HepG2 (cell line): Measurements from ENCODE around the gene KIF2C.

ENCODE experiments used
- CHD2 ChIP-seq: IDR thresholded peaks from 2 replicates; pipeline ENCODE4 v1.6.1; 2011; ENCODE audit warnings: low read depth, low read length, improper control_type of control experiment
- EZH2 ChIP-seq: conservative IDR thresholded peaks from 2 replicates; pipeline ENCODE4 v1.6.1; 2012; ENCODE audit warnings: mild to moderate bottlenecking, low read depth, low read length, moderate library complexity
- MAF1 ChIP-seq: sonication (generic); formaldehyde crosslinking; IDR thresholded peaks from 2 replicates; pipeline ENCODE4 v1.5.0; 2020; ENCODE audit warnings: missing genetic modification reagents, borderline replicate concordance
- POLR2A ChIP-seq, 2 experiments: IDR thresholded peaks; 2 replicates each; pipeline ENCODE4 v1.6.1; 2011; ENCODE audit warnings: low read depth in 2 of 2, low read length in 2 of 2, mild to moderate bottlenecking in 1 of 2, moderate library complexity in 1 of 2; ENCODE audit not compliant: insufficient read depth in 1 of 2
- REXO4 ChIP-seq: sonication (generic); formaldehyde crosslinking; IDR thresholded peaks from 2 replicates; pipeline ENCODE4 v1.8.0; 2022; ENCODE audit warnings: missing genetic modification reagents, mild to moderate bottlenecking, borderline replicate concordance
- SMC3 ChIP-seq: IDR thresholded peaks from 2 replicates; pipeline ENCODE4 v1.6.1; 2011; ENCODE audit warnings: low read length, improper control_type of control experiment
- TAF1 ChIP-seq: sonication (generic); formaldehyde crosslinking; IDR thresholded peaks from 2 replicates; pipeline ENCODE4 v1.4.0; 2020; ENCODE audit warnings: missing genetic modification reagents
- TF ChIP-seq, protein P1 (sequence below): IDR thresholded peaks from 2 replicates; pipeline ENCODE4 v1.6.1; 2016; ENCODE audit warnings: low read depth
- TF ChIP-seq, protein P2 (sequence below): sonication (generic); formaldehyde crosslinking; IDR thresholded peaks from 2 replicates; pipeline ENCODE4 v1.4.0; 2020; ENCODE audit warnings: missing genetic modification reagents, mild to moderate bottlenecking, borderline replicate concordance
- TF ChIP-seq, protein P3 (sequence below): sonication (generic); formaldehyde crosslinking; IDR thresholded peaks from 2 replicates; pipeline ENCODE4 v1.4.0; 2020; ENCODE audit warnings: missing genetic modification reagents, borderline replicate concordance

DNA sequence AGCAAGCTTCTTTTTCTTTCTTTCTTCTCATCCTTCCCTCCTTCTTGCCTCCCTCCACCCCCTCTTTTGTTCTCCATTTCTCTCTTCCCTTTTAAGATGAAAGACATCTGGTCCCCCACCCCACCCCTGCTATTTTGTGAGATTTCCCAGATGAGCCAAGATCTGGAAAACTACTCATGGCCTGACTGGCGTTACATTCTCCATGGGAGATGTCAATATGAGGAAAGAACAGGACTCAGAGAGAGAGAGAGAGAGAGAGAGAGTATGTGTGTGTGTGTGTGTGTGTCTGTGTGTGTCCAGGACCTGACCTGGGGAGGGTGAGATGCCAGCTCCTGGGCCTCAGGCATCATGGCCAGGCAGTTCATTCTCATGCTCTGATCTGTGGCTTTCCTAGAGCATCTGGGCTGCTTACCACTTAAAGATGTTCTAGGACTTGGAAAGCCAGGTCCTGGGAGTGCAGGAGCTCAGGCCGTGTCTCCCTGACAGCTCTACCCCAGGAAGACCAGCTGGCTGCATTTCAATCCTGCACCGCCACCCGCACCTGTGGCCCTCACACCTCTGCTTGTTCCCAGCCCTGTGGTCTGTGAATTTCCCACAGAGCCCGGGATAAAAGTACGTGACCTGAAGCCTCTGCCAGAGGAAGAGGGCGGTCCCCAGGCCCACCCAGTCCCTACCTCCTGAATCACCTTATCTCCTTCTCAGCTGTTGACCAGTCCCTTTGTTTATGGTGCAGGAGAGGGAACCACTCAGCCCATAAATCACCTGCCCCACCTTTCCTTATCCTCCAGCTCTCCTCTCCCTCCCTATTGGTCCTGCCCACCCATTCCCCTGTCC is 51.5 kb downstream of the KIF2C start:
- TF ChIP-seq, protein P1, sequence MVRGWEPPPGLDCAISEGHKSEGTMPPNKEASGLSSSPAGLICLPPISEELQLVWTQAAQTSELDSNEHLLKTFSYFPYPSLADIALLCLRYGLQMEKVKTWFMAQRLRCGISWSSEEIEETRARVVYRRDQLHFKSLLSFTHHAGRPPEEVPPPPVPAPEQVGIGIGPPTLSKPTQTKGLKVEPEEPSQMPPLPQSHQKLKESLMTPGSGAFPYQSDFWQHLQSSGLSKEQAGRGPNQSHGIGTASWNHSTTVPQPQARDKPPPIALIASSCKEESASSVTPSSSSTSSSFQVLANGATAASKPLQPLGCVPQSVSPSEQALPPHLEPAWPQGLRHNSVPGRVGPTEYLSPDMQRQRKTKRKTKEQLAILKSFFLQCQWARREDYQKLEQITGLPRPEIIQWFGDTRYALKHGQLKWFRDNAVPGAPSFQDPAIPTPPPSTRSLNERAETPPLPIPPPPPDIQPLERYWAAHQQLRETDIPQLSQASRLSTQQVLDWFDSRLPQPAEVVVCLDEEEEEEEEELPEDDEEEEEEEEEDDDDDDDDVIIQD (CRISPR knock-in tag), result no peak
- TF ChIP-seq, protein P2, sequence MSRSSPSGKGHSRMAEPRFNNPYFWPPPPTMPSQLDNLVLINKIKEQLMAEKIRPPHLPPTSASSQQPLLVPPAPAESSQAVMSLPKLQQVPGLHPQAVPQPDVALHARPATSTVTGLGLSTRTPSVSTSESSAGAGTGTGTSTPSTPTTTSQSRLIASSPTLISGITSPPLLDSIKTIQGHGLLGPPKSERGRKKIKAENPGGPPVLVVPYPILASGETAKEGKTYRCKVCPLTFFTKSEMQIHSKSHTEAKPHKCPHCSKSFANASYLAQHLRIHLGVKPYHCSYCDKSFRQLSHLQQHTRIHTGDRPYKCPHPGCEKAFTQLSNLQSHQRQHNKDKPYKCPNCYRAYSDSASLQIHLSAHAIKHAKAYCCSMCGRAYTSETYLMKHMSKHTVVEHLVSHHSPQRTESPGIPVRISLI (CRISPR knock-in tag), result no peak
- TF ChIP-seq REXO4 (no peak), MAF1 (CRISPR knock-in tag) (no peak), TAF1 (no peak), POLR2A (IDR thresholded peaks at IDR 0.05; ENCODE audit: insufficient read depth in 1 of 2, low read depth in 2 of 2, low read length in 2 of 2) (no peak), EZH2 (no peak), SMC3 (no peak), CHD2 (no peak)
- TF ChIP-seq, protein P3, sequence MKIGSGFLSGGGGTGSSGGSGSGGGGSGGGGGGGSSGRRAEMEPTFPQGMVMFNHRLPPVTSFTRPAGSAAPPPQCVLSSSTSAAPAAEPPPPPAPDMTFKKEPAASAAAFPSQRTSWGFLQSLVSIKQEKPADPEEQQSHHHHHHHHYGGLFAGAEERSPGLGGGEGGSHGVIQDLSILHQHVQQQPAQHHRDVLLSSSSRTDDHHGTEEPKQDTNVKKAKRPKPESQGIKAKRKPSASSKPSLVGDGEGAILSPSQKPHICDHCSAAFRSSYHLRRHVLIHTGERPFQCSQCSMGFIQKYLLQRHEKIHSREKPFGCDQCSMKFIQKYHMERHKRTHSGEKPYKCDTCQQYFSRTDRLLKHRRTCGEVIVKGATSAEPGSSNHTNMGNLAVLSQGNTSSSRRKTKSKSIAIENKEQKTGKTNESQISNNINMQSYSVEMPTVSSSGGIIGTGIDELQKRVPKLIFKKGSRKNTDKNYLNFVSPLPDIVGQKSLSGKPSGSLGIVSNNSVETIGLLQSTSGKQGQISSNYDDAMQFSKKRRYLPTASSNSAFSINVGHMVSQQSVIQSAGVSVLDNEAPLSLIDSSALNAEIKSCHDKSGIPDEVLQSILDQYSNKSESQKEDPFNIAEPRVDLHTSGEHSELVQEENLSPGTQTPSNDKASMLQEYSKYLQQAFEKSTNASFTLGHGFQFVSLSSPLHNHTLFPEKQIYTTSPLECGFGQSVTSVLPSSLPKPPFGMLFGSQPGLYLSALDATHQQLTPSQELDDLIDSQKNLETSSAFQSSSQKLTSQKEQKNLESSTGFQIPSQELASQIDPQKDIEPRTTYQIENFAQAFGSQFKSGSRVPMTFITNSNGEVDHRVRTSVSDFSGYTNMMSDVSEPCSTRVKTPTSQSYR (CRISPR knock-in tag), result no peak
